ENCODE data around the gene STK24. TPM values are rescaled to one million over a fixed set of nuclear protein-coding genes. Genes with fewer than 3 reads are reported as not detected.

STK24 gene
- total RNA-seq, 4 donors from 2014 or later: 55.3 to 96.3 (median 83.9) TPM

GRCh38 chr13:98474761-98475160, 102.1 kb downstream of the STK24 start:
- no peak for TF ChIP-seq CTCF (IDR thresholded peaks at IDR 0.05)
- no peak for ATAC-seq (ENCODE audit: low FRiP score)
- no peak for DNase-seq (ENCODE audit: low spot score)

GRCh38 chr13:98474292-98474691, 102.6 kb downstream of the STK24 start:
- DNase-seq (ENCODE audit: low spot score) (no peak), ATAC-seq (ENCODE audit: low FRiP score) (no peak)
- no peak for TF ChIP-seq CTCF (IDR thresholded peaks at IDR 0.05)

- no peak for TF ChIP-seq CTCF (IDR thresholded peaks at IDR 0.05)
- ATAC-seq (ENCODE audit: low FRiP score) (no peak), DNase-seq (ENCODE audit: low spot score) (no peak)
Measured at GRCh38 chr13:98473788-98474144, 103.1 kb downstream of the STK24 start.

- ATAC-seq (ENCODE audit: low FRiP score): no peak
- TF ChIP-seq CTCF (IDR thresholded peaks at IDR 0.05): no peak
- no peak for DNase-seq (ENCODE audit: low spot score)
Measured at GRCh38 chr13:98473135-98473787, 103.6 kb downstream of the STK24 start.

- DNase-seq (ENCODE audit: low spot score): no peak
- ATAC-seq (ENCODE audit: low FRiP score): no peak
- TF ChIP-seq CTCF (IDR thresholded peaks at IDR 0.05): no peak
Measured at GRCh38 chr13:98471934-98472333, 105.0 kb downstream of the STK24 start.

- ATAC-seq (ENCODE audit: low FRiP score) (no peak), DNase-seq (ENCODE audit: low spot score) (no peak)
- TF ChIP-seq CTCF (IDR thresholded peaks at IDR 0.05): no peak
Measured at GRCh38 chr13:98470920-98471319, 106.0 kb downstream of the STK24 start.

- ATAC-seq (ENCODE audit: low FRiP score) (no peak), DNase-seq (ENCODE audit: low spot score) (no peak)
- TF ChIP-seq CTCF (IDR thresholded peaks at IDR 0.05): no peak
Measured at GRCh38 chr13:98468929-98469328, 108.0 kb downstream of the STK24 start.
